Measurements from ENCODE around the gene ASAP2. TPM values are rescaled to one million over a fixed set of nuclear protein-coding genes. Genes with fewer than 3 reads are reported as not detected.

The ASAP2 gene
- total RNA-seq, 1 donor from 2014 or later: 60.7 TPM

DNA sequence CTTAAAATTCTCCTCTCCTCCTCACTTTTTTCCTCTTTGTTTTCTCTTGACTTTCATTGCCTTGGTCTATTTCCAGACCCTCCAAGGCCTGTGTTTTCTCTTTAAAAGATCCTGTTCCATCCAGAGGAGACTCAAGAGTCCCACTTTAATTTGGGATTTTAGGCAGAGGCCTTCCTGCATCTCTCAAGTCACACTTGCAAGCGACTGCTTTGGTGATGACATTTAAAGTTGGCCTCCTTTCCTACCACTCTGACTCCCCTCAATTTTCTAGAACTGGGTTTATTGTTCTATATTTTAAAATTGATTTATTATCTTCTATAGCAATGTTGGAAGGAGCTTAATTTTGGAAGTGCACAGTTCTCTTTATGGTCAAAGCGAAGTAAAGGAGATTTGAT is 16.3 kb downstream of the ASAP2 start:
- Mint-ChIP-seq H3K36me3 (ENCODE audit: low read depth) (no peaks in the 10 kb centered on the region), H3K9me3 (ENCODE audit: low read depth) (peaks cover 7% of the 10 kb centered on the region), H3K4me3 (ENCODE audit: unreplicated experiment) (no peak overlapping the region), H3K27me3 (ENCODE audit: low read depth) (no peaks in the 10 kb centered on the region), H3K4me1 (ENCODE audit: low read depth) (peaks cover 74% of the 10 kb centered on the region), H3K27ac (ENCODE audit: unreplicated experiment) (no peak overlapping the region)
- DNase-seq (ENCODE audit: low spot score): no peak
- TF ChIP-seq, protein P1, sequence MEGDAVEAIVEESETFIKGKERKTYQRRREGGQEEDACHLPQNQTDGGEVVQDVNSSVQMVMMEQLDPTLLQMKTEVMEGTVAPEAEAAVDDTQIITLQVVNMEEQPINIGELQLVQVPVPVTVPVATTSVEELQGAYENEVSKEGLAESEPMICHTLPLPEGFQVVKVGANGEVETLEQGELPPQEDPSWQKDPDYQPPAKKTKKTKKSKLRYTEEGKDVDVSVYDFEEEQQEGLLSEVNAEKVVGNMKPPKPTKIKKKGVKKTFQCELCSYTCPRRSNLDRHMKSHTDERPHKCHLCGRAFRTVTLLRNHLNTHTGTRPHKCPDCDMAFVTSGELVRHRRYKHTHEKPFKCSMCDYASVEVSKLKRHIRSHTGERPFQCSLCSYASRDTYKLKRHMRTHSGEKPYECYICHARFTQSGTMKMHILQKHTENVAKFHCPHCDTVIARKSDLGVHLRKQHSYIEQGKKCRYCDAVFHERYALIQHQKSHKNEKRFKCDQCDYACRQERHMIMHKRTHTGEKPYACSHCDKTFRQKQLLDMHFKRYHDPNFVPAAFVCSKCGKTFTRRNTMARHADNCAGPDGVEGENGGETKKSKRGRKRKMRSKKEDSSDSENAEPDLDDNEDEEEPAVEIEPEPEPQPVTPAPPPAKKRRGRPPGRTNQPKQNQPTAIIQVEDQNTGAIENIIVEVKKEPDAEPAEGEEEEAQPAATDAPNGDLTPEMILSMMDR (IDR thresholded peaks at IDR 0.05): no peak

DNA sequence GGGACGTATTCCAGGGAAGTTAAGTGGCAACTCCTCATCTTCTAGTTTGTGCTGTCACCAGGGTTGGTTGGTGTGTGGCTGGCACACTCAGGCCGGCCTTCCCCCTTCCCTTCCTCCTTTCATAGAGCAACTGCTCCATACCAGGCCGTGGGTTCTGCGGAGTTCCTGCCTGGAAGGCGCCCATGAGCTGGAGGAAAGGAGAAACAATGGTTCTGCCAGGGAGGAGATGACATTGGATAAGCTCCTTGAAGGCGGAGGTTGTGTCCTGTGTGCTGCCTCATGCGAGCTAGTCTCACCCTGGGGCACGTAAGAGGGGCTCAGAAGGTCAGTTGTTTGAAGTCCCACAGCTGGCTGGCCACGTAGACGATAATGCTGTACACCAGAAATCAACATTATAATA is 19.2 kb downstream of the ASAP2 start:
- Mint-ChIP-seq H3K36me3 (ENCODE audit: low read depth) (no peaks in the 10 kb centered on the region), H3K4me1 (ENCODE audit: low read depth) (peaks cover 73% of the 10 kb centered on the region), H3K4me3 (ENCODE audit: unreplicated experiment) (no peak overlapping the region), H3K27me3 (ENCODE audit: low read depth) (no peaks in the 10 kb centered on the region), H3K27ac (ENCODE audit: unreplicated experiment) (no peak overlapping the region), H3K9me3 (ENCODE audit: low read depth) (peaks cover 2% of the 10 kb centered on the region)
- no peak for DNase-seq (ENCODE audit: low spot score)
- TF ChIP-seq, protein P1 (IDR thresholded peaks at IDR 0.05): no peak

DNA sequence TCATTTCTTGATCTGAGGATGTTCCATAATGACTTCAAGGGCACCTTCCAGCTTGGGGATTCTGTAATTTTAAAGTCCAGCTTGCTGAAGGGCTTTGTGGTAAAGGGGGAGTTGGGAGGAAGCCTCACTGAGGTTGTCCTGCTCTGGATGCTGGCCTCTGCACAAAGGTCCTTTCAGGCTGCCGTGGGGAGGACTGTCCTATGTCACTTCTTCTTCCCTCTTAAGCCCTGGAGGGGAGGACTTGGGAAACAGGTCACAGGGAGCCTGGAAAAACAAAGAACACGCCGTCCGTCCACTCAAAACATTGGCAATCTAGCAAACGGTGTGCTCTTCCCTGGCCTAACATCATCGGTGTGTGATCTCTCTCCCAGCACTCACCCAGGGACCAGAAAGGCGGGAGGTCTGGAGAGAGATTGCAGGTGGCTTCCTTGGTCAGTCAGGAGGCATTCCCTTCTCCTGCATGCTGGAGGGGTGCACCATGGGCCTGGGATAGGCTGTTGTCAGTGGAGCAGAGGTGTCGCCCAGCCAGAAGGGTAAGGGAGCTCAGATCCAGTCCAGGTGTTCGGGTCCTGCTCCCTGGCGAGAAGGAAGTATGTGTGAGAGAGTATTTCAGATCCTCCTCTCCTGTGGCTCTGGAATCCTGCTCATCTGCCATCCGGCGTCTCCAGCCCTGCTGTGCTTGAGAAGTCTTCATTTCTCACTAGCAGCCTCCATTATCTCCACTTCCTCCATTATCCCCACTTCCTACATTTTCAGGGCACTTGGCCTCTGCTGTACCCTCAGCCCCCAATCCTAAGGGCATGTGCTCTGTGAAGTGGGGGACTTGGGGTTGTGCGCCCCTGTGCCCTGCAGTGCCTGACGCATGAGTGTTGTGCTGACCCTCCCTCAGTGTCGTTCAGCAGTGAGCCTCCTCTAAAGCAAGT is 20.1 kb downstream of the ASAP2 start:
- TF ChIP-seq, protein P1 (IDR thresholded peaks at IDR 0.05): no peak
- no peak for DNase-seq (ENCODE audit: low spot score)
- H3K4me3 Mint-ChIP-seq (ENCODE audit: unreplicated experiment): no peak overlapping the region
- no peaks in the 10 kb centered on the region for H3K27me3 Mint-ChIP-seq (ENCODE audit: low read depth)
- no peaks in the 10 kb centered on the region for H3K9me3 Mint-ChIP-seq (ENCODE audit: low read depth)
- peaks cover 74% of the 10 kb centered on the region for H3K4me1 Mint-ChIP-seq (ENCODE audit: low read depth)
- H3K27ac Mint-ChIP-seq (ENCODE audit: unreplicated experiment): peak overlapping the region; percentile 59
- H3K36me3 Mint-ChIP-seq (ENCODE audit: low read depth): no peaks in the 10 kb centered on the region

DNA sequence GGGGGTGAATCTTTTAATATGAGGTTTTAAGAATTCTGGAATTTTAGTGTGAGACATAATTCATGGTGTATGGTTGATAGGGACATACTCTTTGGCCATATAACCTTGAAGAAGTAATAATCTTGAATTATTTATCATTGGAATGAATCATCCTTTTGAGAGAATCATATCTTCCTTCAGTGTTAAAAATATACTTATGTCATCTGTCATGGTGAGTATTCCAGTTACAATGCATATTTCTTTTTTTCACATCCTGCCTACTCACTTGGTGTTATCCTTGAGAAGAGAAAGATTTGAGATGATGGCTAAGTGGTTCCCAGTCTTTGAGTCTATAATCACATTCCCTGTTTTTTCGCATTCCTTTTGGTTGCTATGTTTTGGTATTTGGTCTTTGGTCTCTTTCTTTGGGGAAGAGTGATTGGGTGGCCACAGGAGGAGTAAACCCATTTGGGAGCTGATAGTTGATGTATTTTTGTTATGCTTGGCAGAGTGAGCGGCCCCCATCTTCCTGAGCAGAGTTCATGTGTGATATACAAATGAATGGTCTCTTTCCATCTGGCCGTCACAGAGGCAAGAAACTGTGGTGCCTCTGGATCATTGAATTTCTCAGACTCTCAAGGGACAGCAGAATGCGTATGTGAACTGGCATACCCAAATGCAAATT is 21.6 kb downstream of the ASAP2 start:
- Mint-ChIP-seq H3K4me3 (ENCODE audit: unreplicated experiment) (no peak overlapping the region), H3K9me3 (ENCODE audit: low read depth) (no peaks in the 10 kb centered on the region), H3K4me1 (ENCODE audit: low read depth) (peaks cover 79% of the 10 kb centered on the region), H3K27me3 (ENCODE audit: low read depth) (no peaks in the 10 kb centered on the region), H3K27ac (ENCODE audit: unreplicated experiment) (peak overlapping the region; percentile 85), H3K36me3 (ENCODE audit: low read depth) (no peaks in the 10 kb centered on the region)
- no peak for DNase-seq (ENCODE audit: low spot score)
- TF ChIP-seq, protein P1 (IDR thresholded peaks at IDR 0.05): no peak

DNA sequence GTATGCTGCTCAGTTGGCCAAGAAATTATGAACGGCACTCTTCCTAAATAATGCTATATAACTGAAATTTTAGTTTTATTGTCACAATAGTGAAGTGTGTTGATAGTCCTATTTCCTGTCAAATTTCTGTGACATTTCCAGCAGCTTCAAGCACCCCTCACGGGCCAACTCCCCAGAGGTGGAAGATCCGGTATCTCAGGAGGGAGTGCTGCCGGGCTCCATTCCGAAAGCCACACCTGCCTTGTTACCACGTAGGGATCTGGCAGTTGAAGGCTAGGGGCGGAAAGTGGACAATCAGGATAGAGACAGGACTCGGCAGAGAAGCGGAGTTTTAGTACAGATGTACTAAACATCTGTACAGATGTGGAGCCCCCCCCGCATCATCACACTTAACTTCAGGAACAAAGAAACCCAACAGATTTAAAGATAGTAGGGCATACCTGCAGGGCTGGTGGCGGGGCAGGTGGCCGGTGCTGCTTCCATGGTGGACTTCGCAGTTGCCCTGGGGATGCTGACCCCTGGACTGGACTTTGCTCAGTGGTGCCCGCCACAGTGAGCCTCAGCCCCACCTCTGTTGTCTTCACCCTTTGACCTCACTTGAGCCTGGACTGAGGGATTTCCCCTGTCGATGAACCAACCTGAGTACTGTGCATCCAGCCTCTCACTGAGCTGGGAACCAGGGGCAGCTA is 22.3 kb downstream of the ASAP2 start:
- Mint-ChIP-seq H3K9me3 (ENCODE audit: low read depth) (no peaks in the 10 kb centered on the region), H3K27me3 (ENCODE audit: low read depth) (no peaks in the 10 kb centered on the region), H3K36me3 (ENCODE audit: low read depth) (no peaks in the 10 kb centered on the region), H3K4me1 (ENCODE audit: low read depth) (peaks cover 83% of the 10 kb centered on the region), H3K4me3 (ENCODE audit: unreplicated experiment) (no peak overlapping the region), H3K27ac (ENCODE audit: unreplicated experiment) (peak overlapping the region; percentile 85)
- DNase-seq (ENCODE audit: low spot score): no peak
- TF ChIP-seq, protein P1 (IDR thresholded peaks at IDR 0.05): no peak

Data from chondrocyte (in vitro differentiated cells).